GM20000 (cell line): ENCODE data around the gene CAMSAP1.

Experiments
- DNase-seq: peaks from one replicate; pipeline ENCODE4 v3.0.0; 2012; ENCODE audit warnings: low spot score
- CTCF ChIP-seq: IDR thresholded peaks from 2 replicates; pipeline ENCODE4 v1.5.1; 2012; ENCODE audit warnings: mild to moderate bottlenecking, control low read depth; ENCODE audit errors: extremely low read depth, missing control alignments

Gene CAMSAP1

GRCh38 chr9:135801070-135801469 is 106.3 kb downstream of the CAMSAP1 start:
- no peak for TF ChIP-seq CTCF

GRCh38 chr9:135799261-135799660 is 108.1 kb downstream of the CAMSAP1 start:
- no peak for TF ChIP-seq CTCF
- no peak for DNase-seq

More at GRCh38 chr9:135801070-135801469, 106.3 kb downstream of the CAMSAP1 start:
- no peak for DNase-seq

GRCh38 chr9:135798263-135798585 is 109.1 kb downstream of the CAMSAP1 start:
- DNase-seq: no peak

GRCh38 chr9:135797507-135798262 is 109.7 kb downstream of the CAMSAP1 start:
- peak; percentile 73 for TF ChIP-seq CTCF
- DNase-seq: no peak

More at GRCh38 chr9:135798263-135798585, 109.1 kb downstream of the CAMSAP1 start:
- no peak for TF ChIP-seq CTCF

GRCh38 chr9:135796784-135797485 is 110.4 kb downstream of the CAMSAP1 start:
- no peak for TF ChIP-seq CTCF
- no peak for DNase-seq

- TF ChIP-seq CTCF: no peak
- no peak for DNase-seq
Observed at GRCh38 chr9:135795391-135795790, 112.0 kb downstream of the CAMSAP1 start.

- no peak for DNase-seq
- TF ChIP-seq CTCF: no peak
Observed at GRCh38 chr9:135794361-135794885, 112.9 kb downstream of the CAMSAP1 start.
